HepG2 (cell line): ENCODE results near the gene TMEM87A. TPM values are rescaled to one million over a fixed set of nuclear protein-coding genes. Genes with fewer than 3 reads are reported as not detected.

Experiments
- ATAC-seq: fragments of 200-7000 bp; cut with Tn5 transposase; 3 replicates; pipeline ENCODE4 v1.9.1; 2020; ENCODE audit warnings: mild to moderate bottlenecking, moderate library complexity
- BruUV-seq: library from RNA; stranded (reverse); fragments of 400-500 nt; replicated peaks from 2 replicates; lab custom pipeline; 2021; lab: Mats Ljungman, UMichigan
- CTCF ChIA-PET: fragments of 300-600 bp; formaldehyde crosslinking; extraction: SDS; loops from one replicate; lab custom pipeline; 2021; ENCODE audit warnings: low total read pairs, inconsistent platforms, low intra/inter-chr PET ratio; lab: Yijun Ruan, JAX
- POLR2A ChIA-PET: fragments of 350-600 bp; sonication (Branson Sonifier 250); formaldehyde crosslinking; loops from one replicate; lab custom pipeline; 2020; ENCODE audit warnings: antibody characterized with exemption, inconsistent platforms; lab: Yijun Ruan, JAX
- DNase-seq: peaks from one replicate; pipeline ENCODE4 v3.0.0-alpha.2; 2015; ENCODE audit warnings: low spot score
- FAIRE-seq: peaks from 3 replicates; lab custom pipeline; 2011; peaks lifted over from hg19 to GRCh38; lab: Jason Lieb, UNC
- H2AFZ ChIP-seq: one replicate; pipeline ENCODE4 v1.6.1; 2011; ENCODE audit warnings: low read length, inconsistent platforms
- H3K27ac ChIP-seq: fragments of 300-600 bp; 3 replicates; pipeline ENCODE4 v1.8.0; 2011; ENCODE audit warnings: mixed run types, mild to moderate bottlenecking, mixed read lengths, low read length, inconsistent platforms; ENCODE audit not compliant: insufficient read depth; ENCODE audit errors: extremely low read length
- H3K27me3 ChIP-seq, 2 experiments: fragments of 200-600 bp in 1 of 2; 2 replicates in 1 of 2; 3 replicates in 1 of 2; pipeline versions ENCODE4 v1.6.0 to v1.8.0; 2011; ENCODE audit warnings: low read length in 2 of 2, mild to moderate bottlenecking in 2 of 2, moderate library complexity in 2 of 2, inconsistent platforms in 1 of 2; ENCODE audit not compliant: insufficient read depth in 2 of 2, control insufficient read depth in 1 of 2
- H3K36me3 ChIP-seq, 2 experiments: fragments of 200-600 bp in 1 of 2; replicated peaks in 1 of 2; 2 replicates in 1 of 2; 3 replicates in 1 of 2; pipeline versions ENCODE4 v1.5.1 to v1.8.0; 2011; ENCODE audit warnings: low read length in 2 of 2, inconsistent platforms in 1 of 2; ENCODE audit not compliant: insufficient read depth in 2 of 2, control insufficient read depth in 1 of 2
- H3K4me1 ChIP-seq: 2 replicates; pipeline ENCODE4 v1.5.1; 2012; ENCODE audit warnings: low read length, inconsistent platforms; ENCODE audit not compliant: insufficient read depth
- H3K4me2 ChIP-seq: 2 replicates; pipeline ENCODE4 v1.6.0; 2011; ENCODE audit warnings: low read depth, low read length, inconsistent platforms
- H3K4me3 ChIP-seq, 3 experiments: fragments of 200-600 bp in 1 of 3; sonication (generic), shearing (Covaris generic) in 1 of 3; replicated peaks in 1 of 3; 2 replicates each; pipeline ENCODE4 v1.5.1; 2011 to 2016; ENCODE audit warnings: low read length in 3 of 3, inconsistent platforms in 2 of 3, low read depth in 2 of 3, mild to moderate bottlenecking in 2 of 3, control low read depth in 1 of 3, mixed read lengths in 1 of 3; ENCODE audit not compliant: insufficient read depth in 1 of 3
- H3K79me2 ChIP-seq: one replicate; pipeline ENCODE4 v1.6.1; 2011; ENCODE audit warnings: low read length, inconsistent platforms; ENCODE audit not compliant: insufficient read depth
- H3K9ac ChIP-seq: 2 replicates; pipeline ENCODE4 v1.6.0; 2011; ENCODE audit warnings: mild to moderate bottlenecking, low read depth, low read length, inconsistent platforms; ENCODE audit not compliant: insufficient read depth
- H3K9me3 ChIP-seq: 2 replicates; pipeline ENCODE4 v1.5.1; 2012; ENCODE audit warnings: mild to moderate bottlenecking, low read length
- H4K20me1 ChIP-seq: 2 replicates; pipeline ENCODE4 v1.6.0; 2011; ENCODE audit warnings: inconsistent platforms, mild to moderate bottlenecking, low read length, moderate library complexity; ENCODE audit not compliant: insufficient read depth
- AGO1 ChIP-seq: fragments of 200-400 bp; formaldehyde crosslinking; IDR thresholded peaks from 2 replicates; pipeline ENCODE4 v1.6.1; 2017; ENCODE audit warnings: mild to moderate bottlenecking, low read depth, low read length, moderate library complexity; ENCODE audit not compliant: poor library complexity, severe bottlenecking
- MAFK ChIP-seq, 2 experiments: IDR thresholded peaks in 1 of 2; conservative IDR thresholded peaks in 1 of 2; 2 replicates each; pipeline ENCODE4 v1.6.1; 2011; ENCODE audit warnings: improper control_type of control experiment in 2 of 2, low read length in 2 of 2
- PITX1 ChIP-seq: sonication (generic); formaldehyde crosslinking; IDR thresholded peaks from 2 replicates; pipeline ENCODE4 v1.5.1; 2020; ENCODE audit warnings: mild to moderate bottlenecking, missing genetic modification reagents
- SAFB2 ChIP-seq: sonication (generic); formaldehyde crosslinking; IDR thresholded peaks from 2 replicates; pipeline ENCODE4 v1.5.1; 2020; ENCODE audit warnings: missing genetic modification reagents, low read depth, mild to moderate bottlenecking, borderline replicate concordance
- SETDB1 ChIP-seq: sonication (generic); formaldehyde crosslinking; IDR thresholded peaks from 2 replicates; pipeline ENCODE4 v1.5.1; 2020; ENCODE audit warnings: missing genetic modification reagents, mild to moderate bottlenecking, borderline replicate concordance
- ZNF10 ChIP-seq: sonication (generic); formaldehyde crosslinking; IDR thresholded peaks from 2 replicates; pipeline ENCODE4 v1.4.0; 2020; ENCODE audit warnings: mild to moderate bottlenecking, low read depth, missing genetic modification reagents, borderline replicate concordance
- WGBS: methylation state at CpG from one replicate; pipeline ENCODE4 v1.1.6; 2017; ENCODE audit warnings: low lambda C conversion rate; 5-methylcytosine and 5-hydroxymethylcytosine counted together
- in situ Hi-C: cut with HindIII; loops from 2 replicates; pipeline ENCODE4 v1.10.0; 2017; ENCODE audit warnings: low pct_unique_long_range_greater_than_20kb; ENCODE audit not compliant: extremely low pct_ligation_motif_present
- intact Hi-C: fragments of 100-400 bp; cut with micrococcal nuclease; formaldehyde crosslinking; loops from one replicate; pipeline ENCODE4 v1.10.0; 2022; ENCODE audit not compliant: unreplicated experiment
- polyA plus RNA-seq, 8 experiments: library from polyadenylated mRNA; depleted of rRNA in 3 of 8; stranded (reverse) in 7 of 8; unstranded in 1 of 8; fragments of >200 nt; fragmentation: Illumina TruSeq in 4 of 8; extraction: Trizol in 4 of 8; gene quantifications; 2 replicates each; pipeline versions ENCODE4 v1.2.1 to v1.2.3, GENCODE V29; 2011 to 2016; ENCODE audit warnings: low read depth in 4 of 8, missing spikeins in 1 of 8, mixed read lengths in 1 of 8; ENCODE audit not compliant: insufficient read depth in 1 of 8
- total RNA-seq, 5 experiments: library from RNA; depleted of rRNA; stranded (reverse); fragments of >200 nt; fragmentation: Illumina TruSeq; extraction: Trizol; gene quantifications; 2 replicates each; pipeline ENCODE4 v1.2.3, GENCODE V29; 2016; ENCODE audit warnings: low read depth in 1 of 5

Gene TMEM87A
- total and polyA plus RNA-seq, 2 of the 13 experiments (the other 11 are each of a cell fraction or from before 2014, with no cell fraction given): 20.2 to 42.8 TPM

DNA sequence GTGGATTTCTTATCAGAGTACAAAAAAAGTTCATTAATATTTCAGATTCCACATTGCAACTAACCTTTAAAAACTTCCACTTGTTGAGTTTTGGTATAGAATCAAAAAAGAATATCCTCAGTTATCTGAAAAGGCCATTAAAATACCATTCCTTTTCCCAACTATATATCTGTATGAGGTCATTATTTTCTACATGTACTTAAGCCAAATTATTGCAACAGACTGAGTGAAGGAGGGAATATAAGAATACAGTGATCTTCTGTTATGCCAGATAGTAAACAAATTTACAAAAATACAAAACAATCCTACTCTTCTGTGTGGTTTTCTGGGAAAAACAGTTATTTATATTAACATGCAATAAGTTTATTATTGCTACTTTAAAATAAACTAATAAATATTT lies 5.9 kb downstream of the TMEM87A start:
- POLR2A ChIA-PET: no interaction called here
- no TSS peak for BruUV-seq
- no peak for FAIRE-seq

DNA sequence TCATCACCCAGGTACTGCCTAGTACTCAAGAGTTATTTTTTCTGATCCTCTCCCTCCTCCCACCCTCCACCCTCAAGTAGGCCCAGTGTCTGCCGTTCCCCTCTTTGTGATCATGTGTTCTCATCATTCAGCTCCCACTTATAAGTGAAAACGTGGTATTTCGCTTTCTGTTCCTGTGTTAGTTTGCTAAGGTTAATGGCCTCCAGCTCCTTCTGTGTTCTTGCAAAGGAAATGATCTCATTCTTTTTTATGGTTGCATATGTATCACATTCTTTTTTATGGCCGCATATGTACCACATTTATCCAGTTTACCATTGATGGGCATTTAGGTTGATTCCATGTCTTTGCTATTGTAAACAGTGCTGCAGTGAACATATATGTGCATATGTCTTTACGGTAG lies 8.4 kb downstream of the TMEM87A start:
- POLR2A ChIA-PET: no interaction called here
- no peak for TF ChIP-seq ZNF10 (CRISPR knock-in tag)
- TF ChIP-seq, all 625 proteins: peak for 0
- H3K79me2 ChIP-seq: peaks cover 15% of the 10 kb centered on the region

More for the DNA sequence above, 5.9 kb downstream of the TMEM87A start:
- Histone ChIP-seq H3K4me2 (no peak overlapping the region), H3K27ac (no peak overlapping the region), H3K9ac (no peak overlapping the region), H3K9me3 (no peaks in the 10 kb centered on the region), H3K4me3 (no peak overlapping the region), H3K27me3 (no peaks in the 10 kb centered on the region), H3K4me1 (peaks cover 29% of the 10 kb centered on the region), H3K79me2 (peaks cover 40% of the 10 kb centered on the region), H3K36me3 (peaks cover 5 to 57% of the 10 kb centered on the region in 2 experiments), H4K20me1 (peaks cover 3% of the 10 kb centered on the region; the same call in 1 of the 2 replicates), H2AFZ (no peak overlapping the region)
- DNase-seq: no peak
- CTCF ChIA-PET: no interaction called here
- intact Hi-C loops (loop anchor here (10.0 kb wide), 1 partner anchor 48 kb away; no protein-coding TSS in a partner anchor), in situ Hi-C loops (no loop called here)
- no peak for ATAC-seq
- TF ChIP-seq SETDB1 (no peak), SAFB2 (no peak), AGO1 (no peak), MAFK (conservative IDR thresholded peaks at IDR 0.05 in 1 of 2, IDR thresholded peaks at IDR 0.05 in 1 of 2; ENCODE audit: low read length in 2 of 2) (no peak), PITX1 (no peak)

More for the DNA sequence above, 8.4 kb downstream of the TMEM87A start:
- no TSS peak for BruUV-seq
- intact Hi-C loops: loop anchor here (10.0 kb wide), 1 partner anchor 50 kb away; no protein-coding TSS in a partner anchor
- Histone ChIP-seq H2AFZ (no peak overlapping the region), H3K4me3 (no peak overlapping the region), H4K20me1 (no peaks in the 10 kb centered on the region; the same call in 1 of the 2 replicates), H3K27ac (no peak overlapping the region), H3K9me3 (no peaks in the 10 kb centered on the region), H3K27me3 (no peaks in the 10 kb centered on the region), H3K4me1 (peaks cover 8% of the 10 kb centered on the region; the same call in 1 of the 2 replicates), H3K36me3 (peaks cover 7 to 79% of the 10 kb centered on the region in 2 experiments), H3K9ac (no peak overlapping the region), H3K4me2 (no peak overlapping the region)
- in situ Hi-C loops: no loop called here
- CTCF ChIA-PET: no interaction called here
- no peak for FAIRE-seq
- WGBS: 98% methylated on average over 5 of the region's 5 CpGs
- ATAC-seq: no peak
- no peak for DNase-seq
